ENCODE results near the gene GSTM4.

The GSTM4 gene

DNA sequence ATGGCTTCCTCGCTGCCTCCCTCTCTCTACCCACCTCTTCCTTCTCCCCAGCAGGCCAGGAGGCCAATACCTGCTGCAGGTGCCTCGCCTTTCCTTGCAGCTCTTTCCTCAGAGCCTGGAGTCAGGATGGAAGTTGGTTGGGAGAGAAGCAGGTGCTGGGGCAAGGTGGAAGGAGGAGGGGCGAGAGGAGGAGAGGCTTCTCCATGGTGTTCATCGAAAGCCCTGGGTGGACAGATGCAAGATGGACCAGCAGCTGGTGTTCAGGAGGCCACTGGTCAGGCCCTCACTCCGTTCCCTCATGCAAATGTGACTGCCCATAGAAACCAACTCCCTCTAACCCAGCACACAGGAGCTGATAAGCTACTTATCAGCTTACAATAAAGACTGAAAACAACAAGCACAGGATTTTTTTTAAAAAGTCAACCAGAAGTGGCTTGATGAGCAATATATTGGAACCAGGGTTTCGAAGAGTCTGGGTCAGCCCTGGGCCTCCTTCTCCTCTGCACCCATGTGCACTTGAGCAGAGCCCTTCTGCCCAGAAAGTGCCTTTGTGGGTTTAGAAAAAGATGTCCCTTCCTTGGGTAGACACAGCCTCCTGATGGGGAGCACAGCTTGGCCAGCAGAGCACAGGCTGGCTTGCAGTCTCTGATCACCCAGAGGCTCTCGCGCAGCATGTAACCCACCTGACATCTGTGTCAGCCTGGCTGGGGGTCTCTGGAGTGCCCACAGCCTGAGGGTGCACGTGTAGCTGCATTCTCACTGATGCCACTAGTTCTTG is 16.6 kb upstream of the GSTM4 start:
- peaks cover 8% of the 10 kb centered on the region for H3K4me1 ChIP-seq
- no peak overlapping the region for H3K9ac ChIP-seq
- TF ChIP-seq, protein P1, sequence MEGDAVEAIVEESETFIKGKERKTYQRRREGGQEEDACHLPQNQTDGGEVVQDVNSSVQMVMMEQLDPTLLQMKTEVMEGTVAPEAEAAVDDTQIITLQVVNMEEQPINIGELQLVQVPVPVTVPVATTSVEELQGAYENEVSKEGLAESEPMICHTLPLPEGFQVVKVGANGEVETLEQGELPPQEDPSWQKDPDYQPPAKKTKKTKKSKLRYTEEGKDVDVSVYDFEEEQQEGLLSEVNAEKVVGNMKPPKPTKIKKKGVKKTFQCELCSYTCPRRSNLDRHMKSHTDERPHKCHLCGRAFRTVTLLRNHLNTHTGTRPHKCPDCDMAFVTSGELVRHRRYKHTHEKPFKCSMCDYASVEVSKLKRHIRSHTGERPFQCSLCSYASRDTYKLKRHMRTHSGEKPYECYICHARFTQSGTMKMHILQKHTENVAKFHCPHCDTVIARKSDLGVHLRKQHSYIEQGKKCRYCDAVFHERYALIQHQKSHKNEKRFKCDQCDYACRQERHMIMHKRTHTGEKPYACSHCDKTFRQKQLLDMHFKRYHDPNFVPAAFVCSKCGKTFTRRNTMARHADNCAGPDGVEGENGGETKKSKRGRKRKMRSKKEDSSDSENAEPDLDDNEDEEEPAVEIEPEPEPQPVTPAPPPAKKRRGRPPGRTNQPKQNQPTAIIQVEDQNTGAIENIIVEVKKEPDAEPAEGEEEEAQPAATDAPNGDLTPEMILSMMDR (IDR thresholded peaks at IDR 0.05): no peak
- H3K4me2 ChIP-seq (ENCODE audit: low read length): no peak overlapping the region
- no peak overlapping the region for H3K27ac ChIP-seq
- no peak overlapping the region for H2AFZ ChIP-seq
- no peaks in the 10 kb centered on the region for H3K79me2 ChIP-seq
- H3K36me3 ChIP-seq (ENCODE audit: control insufficient read depth, insufficient read depth, low read length): no peaks in the 10 kb centered on the region
- no peaks in the 10 kb centered on the region for H3K9me3 ChIP-seq (ENCODE audit: control insufficient read depth, low read length)
- H3K27me3 ChIP-seq (ENCODE audit: control insufficient read depth, insufficient read depth, low read length): no peaks in the 10 kb centered on the region
- no peak overlapping the region for H3K4me3 ChIP-seq (ENCODE audit: low read depth, low read length)

DNA sequence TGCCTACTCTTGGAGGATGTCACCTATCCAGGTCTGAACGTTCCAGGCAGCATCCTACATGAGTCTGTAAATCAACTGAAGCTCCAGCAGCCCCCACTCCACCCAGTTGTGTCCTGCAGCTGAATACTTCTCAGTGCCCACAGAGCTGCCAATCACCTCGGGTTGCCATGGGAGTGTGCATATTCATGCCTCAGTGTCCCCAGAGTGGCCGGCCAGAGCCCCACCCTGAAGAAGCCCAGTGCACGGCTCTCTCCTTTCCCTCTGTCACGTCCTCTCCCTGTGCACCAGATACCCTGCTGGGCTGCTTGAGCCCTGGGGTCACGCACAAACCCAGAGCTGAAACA is 16.1 kb upstream of the GSTM4 start:
- Histone ChIP-seq H3K4me1 (peaks cover 6% of the 10 kb centered on the region), H3K79me2 (no peaks in the 10 kb centered on the region), H3K27me3 (ENCODE audit: control insufficient read depth, insufficient read depth, low read length) (no peaks in the 10 kb centered on the region), H3K9ac (no peak overlapping the region), H3K4me3 (ENCODE audit: low read depth, low read length) (no peak overlapping the region), H3K27ac (no peak overlapping the region), H3K36me3 (ENCODE audit: control insufficient read depth, insufficient read depth, low read length) (no peaks in the 10 kb centered on the region), H3K9me3 (ENCODE audit: control insufficient read depth, low read length) (no peaks in the 10 kb centered on the region), H3K4me2 (ENCODE audit: low read length) (no peak overlapping the region), H2AFZ (no peak overlapping the region)
- TF ChIP-seq, protein P1 (IDR thresholded peaks at IDR 0.05): no peak

DNA sequence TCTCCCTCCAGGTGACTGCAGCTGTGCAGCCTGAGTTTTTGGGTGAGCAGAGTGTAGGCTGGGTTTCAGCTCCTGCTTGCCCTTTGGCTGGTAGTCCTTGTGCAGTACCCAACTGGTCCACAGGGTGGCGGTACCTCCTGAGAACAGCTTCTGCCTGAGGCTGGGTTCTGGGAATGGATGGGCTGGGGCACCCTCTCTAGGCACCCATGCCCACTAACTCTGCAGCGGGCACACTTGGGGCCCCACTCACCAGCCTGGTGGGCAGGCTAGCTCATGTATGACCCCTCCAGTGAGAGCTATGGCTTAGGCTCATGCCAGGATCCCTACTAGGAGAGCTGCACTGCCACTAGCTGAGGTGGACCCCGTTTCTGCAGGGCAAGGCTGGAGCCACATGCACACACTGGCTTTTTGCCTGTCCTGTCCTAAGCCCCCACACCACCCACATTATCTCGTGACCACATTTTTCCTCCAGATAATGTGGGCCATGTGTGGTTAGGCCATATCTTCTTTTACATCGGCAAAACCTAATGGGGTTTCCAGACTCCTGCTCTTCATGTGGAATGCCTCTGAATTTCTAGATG is 15.5 kb upstream of the GSTM4 start:
- no peak overlapping the region for H3K9ac ChIP-seq
- H3K4me1 ChIP-seq: peaks cover 3% of the 10 kb centered on the region
- no peaks in the 10 kb centered on the region for H3K9me3 ChIP-seq (ENCODE audit: control insufficient read depth, low read length)
- H3K79me2 ChIP-seq: no peaks in the 10 kb centered on the region
- TF ChIP-seq, protein P1 (IDR thresholded peaks at IDR 0.05): peak; percentile 87
- H3K36me3 ChIP-seq (ENCODE audit: control insufficient read depth, insufficient read depth, low read length): no peaks in the 10 kb centered on the region
- H3K27me3 ChIP-seq (ENCODE audit: control insufficient read depth, insufficient read depth, low read length): no peaks in the 10 kb centered on the region
- peak overlapping the region; percentile 22 for H2AFZ ChIP-seq
- H3K4me3 ChIP-seq (ENCODE audit: low read depth, low read length): no peak overlapping the region
- H3K27ac ChIP-seq: no peak overlapping the region
- no peak overlapping the region for H3K4me2 ChIP-seq (ENCODE audit: low read length)

DNA sequence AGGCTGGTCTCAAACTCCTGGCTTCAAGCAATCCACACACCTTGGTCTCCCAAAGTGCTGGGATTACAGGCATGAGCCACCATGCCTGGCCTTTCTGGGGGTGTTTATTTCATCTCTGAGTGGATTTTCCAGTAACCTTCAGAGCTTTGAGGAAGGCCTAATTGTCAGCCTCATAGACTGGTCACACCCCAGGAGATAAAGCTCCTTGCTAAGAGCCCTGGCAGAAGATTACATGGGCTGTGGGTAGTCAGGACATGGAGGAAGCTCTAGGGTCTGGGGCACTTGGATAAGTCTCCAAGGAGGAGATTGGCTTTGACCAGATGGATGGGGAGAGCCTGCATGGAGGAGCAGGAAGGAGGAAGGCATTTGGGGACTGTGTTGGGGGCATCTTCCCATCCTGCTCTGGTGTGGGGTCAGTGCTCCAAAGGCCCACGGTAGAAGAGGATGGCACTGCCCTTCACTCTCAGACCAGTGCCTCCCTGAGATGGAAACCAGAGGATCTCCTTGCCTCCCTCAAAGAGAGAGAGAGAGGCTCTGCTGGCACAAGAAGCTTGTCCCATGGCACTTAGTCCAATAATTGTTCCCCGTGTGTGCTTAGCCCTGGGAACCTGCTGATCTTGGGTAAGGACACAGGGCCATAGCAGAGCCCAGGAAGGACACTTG is 14.7 kb upstream of the GSTM4 start:
- no peaks in the 10 kb centered on the region for H3K27me3 ChIP-seq (ENCODE audit: control insufficient read depth, insufficient read depth, low read length)
- H3K4me1 ChIP-seq: peaks cover under 1% of the 10 kb centered on the region
- H2AFZ ChIP-seq: no peak overlapping the region
- no peaks in the 10 kb centered on the region for H3K79me2 ChIP-seq
- no peaks in the 10 kb centered on the region for H3K9me3 ChIP-seq (ENCODE audit: control insufficient read depth, low read length)
- no peak overlapping the region for H3K4me2 ChIP-seq (ENCODE audit: low read length)
- H3K36me3 ChIP-seq (ENCODE audit: control insufficient read depth, insufficient read depth, low read length): no peaks in the 10 kb centered on the region
- TF ChIP-seq, protein P1 (IDR thresholded peaks at IDR 0.05): no peak
- no peak overlapping the region for H3K4me3 ChIP-seq (ENCODE audit: low read depth, low read length)
- no peak overlapping the region for H3K27ac ChIP-seq
- no peak overlapping the region for H3K9ac ChIP-seq
